IgD-negative memory B cell (primary cell): Measurements from ENCODE around the gene ZNF467. TPM values are rescaled to one million over a fixed set of nuclear protein-coding genes. Genes with fewer than 3 reads are reported as not detected.

Experiments
- H3K27ac Mint-ChIP-seq, 3 donors: one replicate each; pipeline ENCODE4 v1.8.0; 2020 to 2022; ENCODE audit warnings: mild to moderate bottlenecking in 3 of 3, mixed read lengths in 3 of 3, moderate library complexity in 1 of 3
- H3K27me3 Mint-ChIP-seq: one replicate; pipeline ENCODE4 v1.8.0; 2021; ENCODE audit warnings: mixed read lengths
- H3K36me3 Mint-ChIP-seq: one replicate; pipeline ENCODE4 v1.8.0; 2020; ENCODE audit warnings: mild to moderate bottlenecking, mixed read lengths
- H3K4me1 Mint-ChIP-seq, 3 donors: one replicate each; pipeline ENCODE4 v1.8.0; 2020 to 2022; ENCODE audit warnings: mixed read lengths in 3 of 3, mild to moderate bottlenecking in 1 of 3
- H3K4me3 Mint-ChIP-seq, 4 donors: one replicate each; pipeline ENCODE4 v1.8.0; 2020 to 2022; ENCODE audit warnings: mild to moderate bottlenecking in 4 of 4, mixed read lengths in 4 of 4, moderate library complexity in 3 of 4
- H3K9me3 Mint-ChIP-seq, 3 donors: one replicate each; pipeline ENCODE4 v1.8.0; 2020 to 2021; ENCODE audit warnings: mixed read lengths in 3 of 3, mild to moderate bottlenecking in 1 of 3
- polyA plus RNA-seq: library from polyadenylated mRNA; unstranded; fragments of 300-500 nt; fragmentation: Illumina TruSeq; gene quantifications from one replicate; pipeline ENCODE4 v1.2.3, GENCODE V29; 2021

Gene ZNF467
- polyA plus RNA-seq, 1 donor from 2014 or later: not detected

DNA sequence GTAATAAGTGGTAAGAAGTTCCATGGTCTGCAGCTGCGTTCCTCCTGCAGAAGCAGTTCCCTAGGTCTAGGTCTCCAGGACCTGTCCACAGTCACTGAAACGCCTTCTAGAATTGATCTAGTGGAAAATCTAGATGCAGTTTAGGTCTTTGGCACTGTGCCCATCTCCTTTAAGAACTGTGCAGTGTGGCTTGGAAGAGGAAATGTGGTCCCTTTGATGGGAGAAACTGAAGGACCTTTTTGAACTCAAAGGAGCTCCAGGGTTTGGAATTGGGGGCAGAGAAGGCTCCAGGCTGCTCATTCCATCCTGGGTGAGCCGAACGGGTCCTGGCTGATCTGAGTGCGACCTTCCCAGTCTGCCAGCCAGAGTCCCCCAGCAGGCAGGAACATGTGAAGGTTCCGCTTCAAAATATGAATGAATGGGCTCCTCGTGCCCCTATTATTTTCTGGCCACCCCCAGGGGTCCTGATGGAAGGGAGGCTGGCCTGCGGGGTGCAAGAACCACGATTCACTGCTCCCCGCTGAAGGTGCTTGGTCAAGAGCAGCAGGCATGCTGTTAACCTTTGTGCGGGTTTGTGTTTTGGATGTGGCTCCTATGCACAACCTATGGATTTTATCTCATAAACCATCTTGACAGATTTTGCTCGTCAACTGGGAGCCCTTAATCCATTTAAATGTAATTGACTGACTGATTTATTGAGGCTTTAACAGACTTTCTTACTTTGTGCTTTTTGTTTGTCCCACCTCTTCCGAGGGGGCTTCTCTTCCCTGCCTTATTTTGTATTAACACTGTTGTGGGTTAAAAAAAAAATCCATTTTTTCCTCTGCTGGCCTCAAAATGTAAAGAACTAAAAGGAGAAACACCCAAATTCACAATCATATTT is 36.7 kb downstream of the ZNF467 start:
- peak overlapping the region in 1 of 3 donors; percentile 50 for H3K27ac Mint-ChIP-seq
- H3K27me3 Mint-ChIP-seq: peaks cover 10% of the 10 kb centered on the region
- H3K36me3 Mint-ChIP-seq: no peaks in the 10 kb centered on the region
- H3K4me1 Mint-ChIP-seq: peaks cover 8 to 9% (median 8%) of the 10 kb centered on the region in 3 donors
- no peaks in the 10 kb centered on the region for H3K9me3 Mint-ChIP-seq
- H3K4me3 Mint-ChIP-seq: no peak overlapping the region

DNA sequence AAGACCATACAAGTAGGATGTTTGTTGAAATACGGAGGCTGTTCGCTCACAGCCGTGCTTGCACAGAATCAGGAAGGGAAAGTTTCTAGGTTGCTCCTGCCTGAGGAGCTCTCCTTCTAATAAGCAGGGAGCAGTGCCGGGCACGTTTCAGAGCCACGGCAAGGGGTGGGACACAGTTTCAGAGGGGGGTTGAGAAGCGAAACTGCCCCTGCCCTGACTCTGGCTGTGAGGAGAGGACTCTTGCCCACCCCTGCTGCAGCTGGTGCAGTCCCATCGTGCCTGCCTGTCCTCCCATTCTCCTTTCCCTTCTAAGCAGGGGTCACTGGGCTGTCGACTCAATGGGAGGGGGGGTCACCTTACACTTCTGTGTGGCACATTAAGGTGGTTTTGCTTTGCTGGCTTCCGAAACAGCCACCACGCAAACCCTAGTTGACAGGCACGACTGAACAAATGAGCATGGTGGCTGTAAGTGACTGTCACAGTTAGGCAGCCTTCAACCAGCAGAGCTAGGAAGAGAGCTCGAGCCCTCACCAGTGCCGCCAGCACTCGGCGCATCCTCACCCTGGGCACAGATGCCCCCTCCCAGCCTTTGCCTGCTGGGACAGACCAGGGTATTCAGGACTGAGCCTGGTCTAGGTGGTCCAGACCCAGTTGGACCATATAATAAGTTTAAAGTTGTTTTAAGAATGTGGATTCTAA is 37.5 kb downstream of the ZNF467 start:
- H3K4me3 Mint-ChIP-seq: no peak overlapping the region
- peaks cover 8% of the 10 kb centered on the region in 3 donors for H3K4me1 Mint-ChIP-seq
- H3K36me3 Mint-ChIP-seq: peaks cover under 1% of the 10 kb centered on the region
- H3K27me3 Mint-ChIP-seq: peaks cover 6% of the 10 kb centered on the region
- peak overlapping the region in 1 of 3 donors; percentile 50 for H3K27ac Mint-ChIP-seq
- H3K9me3 Mint-ChIP-seq: no peaks in the 10 kb centered on the region

DNA sequence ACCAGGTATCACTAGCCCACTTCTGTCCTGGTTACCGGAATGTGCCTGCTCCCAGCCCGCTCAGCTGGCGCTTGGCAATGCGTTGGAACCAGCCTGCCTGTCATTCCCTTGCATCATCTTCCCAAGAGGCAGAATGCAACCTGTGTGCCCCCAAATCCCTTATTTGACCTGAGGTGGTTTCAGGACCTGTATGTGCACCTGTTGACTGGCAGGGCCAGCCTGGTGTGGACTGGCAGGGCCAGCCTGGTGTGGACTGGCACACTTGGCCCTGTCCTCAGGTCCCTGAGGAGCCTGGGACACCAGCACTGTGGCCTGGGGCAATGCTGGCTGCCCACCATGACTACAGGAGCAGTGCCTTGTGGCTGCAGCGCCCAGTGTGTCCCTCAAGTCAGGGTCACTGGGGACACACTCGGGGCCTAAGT is 38.2 kb downstream of the ZNF467 start:
- H3K27ac Mint-ChIP-seq: peak overlapping the region in 1 of 3 donors; percentile 31
- H3K36me3 Mint-ChIP-seq: peaks cover 2% of the 10 kb centered on the region
- H3K27me3 Mint-ChIP-seq: peaks cover 4% of the 10 kb centered on the region
- no peaks in the 10 kb centered on the region for H3K9me3 Mint-ChIP-seq
- H3K4me3 Mint-ChIP-seq: no peak overlapping the region
- peaks cover 8% of the 10 kb centered on the region in 3 donors for H3K4me1 Mint-ChIP-seq

DNA sequence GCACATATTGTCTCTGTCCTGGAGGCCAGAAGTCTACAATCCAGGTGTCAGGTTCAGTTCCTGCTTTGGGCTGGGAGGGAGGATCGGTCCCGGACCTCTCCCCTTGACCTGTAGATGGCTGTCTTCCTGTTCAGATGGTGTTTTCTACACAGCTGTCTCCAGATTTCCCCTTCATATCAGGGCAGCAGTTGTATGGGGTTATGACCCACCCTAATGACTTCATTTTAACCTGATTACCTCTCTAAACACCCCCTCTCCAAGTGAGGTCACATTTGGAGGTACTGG is 38.7 kb downstream of the ZNF467 start:
- Mint-ChIP-seq H3K27me3 (peaks cover 2% of the 10 kb centered on the region), H3K4me3 (no peak overlapping the region), H3K9me3 (no peaks in the 10 kb centered on the region), H3K27ac (peak overlapping the region in 2 of 3 donors; percentile 31), H3K36me3 (peaks cover 2% of the 10 kb centered on the region), H3K4me1 (peaks cover 8% of the 10 kb centered on the region in 3 donors)

DNA sequence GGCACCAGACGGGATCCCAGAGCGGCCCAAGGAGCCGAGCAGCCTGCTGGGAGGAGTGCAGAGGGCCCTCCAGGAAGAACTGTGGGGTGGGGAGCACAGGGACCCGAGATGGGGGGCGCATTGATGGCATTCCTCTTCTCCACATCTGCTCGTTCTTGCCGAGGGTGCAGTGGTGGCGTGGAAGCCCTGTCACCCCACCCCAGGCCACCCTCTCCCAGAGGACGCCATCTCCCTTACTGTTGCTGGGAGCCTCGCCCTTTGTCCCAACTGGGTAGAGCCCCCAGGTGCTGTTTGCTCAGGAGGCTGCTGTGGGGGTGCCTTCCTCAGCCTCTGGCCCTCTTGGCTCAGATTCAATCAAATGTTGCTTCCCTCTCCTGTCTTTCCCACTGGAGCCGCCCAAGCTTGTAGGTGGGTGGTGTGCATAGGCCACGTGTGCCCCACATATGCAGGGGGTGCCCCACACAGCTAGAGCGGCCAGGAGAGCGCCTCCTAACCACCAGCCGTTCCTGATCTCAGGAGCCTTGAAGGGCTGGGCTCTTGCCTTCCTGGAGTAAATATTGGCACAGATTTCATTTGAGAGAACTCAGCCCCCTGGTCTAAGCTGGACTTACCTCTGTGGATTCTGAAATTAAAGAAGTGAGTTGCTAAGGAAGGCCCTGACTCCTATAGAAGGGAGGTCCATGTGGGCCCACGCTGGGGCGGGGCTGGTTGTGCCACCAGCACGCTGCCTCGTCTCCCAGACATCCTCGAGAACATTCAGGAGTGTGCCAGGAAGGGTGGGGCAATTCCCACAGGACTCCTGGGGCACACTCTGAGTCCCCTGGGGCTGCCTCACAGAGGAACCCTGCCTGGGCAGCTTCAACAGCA is 39.2 kb downstream of the ZNF467 start:
- peak overlapping the region in 1 of 4 donors; percentile 72 for H3K4me3 Mint-ChIP-seq
- H3K27ac Mint-ChIP-seq: no peak overlapping the region
- no peaks in the 10 kb centered on the region for H3K27me3 Mint-ChIP-seq
- H3K9me3 Mint-ChIP-seq: no peaks in the 10 kb centered on the region
- peaks cover 2% of the 10 kb centered on the region for H3K36me3 Mint-ChIP-seq
- peaks cover 8% of the 10 kb centered on the region in 3 donors for H3K4me1 Mint-ChIP-seq

DNA sequence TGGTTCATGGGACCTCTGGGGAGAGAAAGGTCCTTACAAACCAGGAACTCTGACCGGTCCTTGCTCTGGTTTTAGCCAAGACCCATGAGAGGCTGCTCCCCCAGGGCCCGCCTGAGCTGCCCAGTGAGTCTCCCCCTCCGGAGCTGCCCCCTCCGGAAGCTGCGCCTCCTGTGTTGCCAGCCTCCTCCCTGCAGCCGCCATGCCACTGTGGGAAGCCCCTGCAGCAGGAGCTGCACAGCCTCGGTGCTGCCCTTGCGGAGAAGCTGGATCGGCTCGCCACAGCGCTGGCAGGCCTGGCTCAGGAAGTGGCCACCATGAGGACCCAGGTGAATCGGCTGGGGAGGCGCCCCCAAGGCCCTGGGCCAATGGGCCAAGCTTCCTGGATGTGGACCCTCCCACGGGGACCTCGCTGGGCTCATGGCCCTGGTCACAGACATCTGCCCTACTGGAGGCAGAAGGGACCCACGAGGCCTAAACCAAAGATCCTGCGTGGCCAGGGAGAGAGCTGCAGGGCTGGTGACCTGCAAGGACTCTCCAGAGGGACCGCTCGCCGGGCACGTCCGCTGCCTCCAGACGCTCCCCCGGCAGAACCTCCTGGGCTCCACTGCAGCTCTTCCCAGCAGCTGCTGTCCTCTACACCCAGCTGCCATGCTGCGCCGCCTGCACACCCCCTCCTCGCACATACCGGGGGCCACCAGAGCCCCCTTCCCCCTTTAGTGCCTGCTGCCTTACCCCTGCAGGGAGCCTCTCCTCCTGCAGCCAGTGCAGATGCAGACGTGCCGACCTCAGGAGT is 40.1 kb downstream of the ZNF467 start:
- peaks cover 8% of the 10 kb centered on the region in 3 donors for H3K4me1 Mint-ChIP-seq
- no peaks in the 10 kb centered on the region for H3K27me3 Mint-ChIP-seq
- no peaks in the 10 kb centered on the region for H3K9me3 Mint-ChIP-seq
- H3K27ac Mint-ChIP-seq: no peak overlapping the region
- no peak overlapping the region for H3K4me3 Mint-ChIP-seq
- peaks cover 2% of the 10 kb centered on the region for H3K36me3 Mint-ChIP-seq

DNA sequence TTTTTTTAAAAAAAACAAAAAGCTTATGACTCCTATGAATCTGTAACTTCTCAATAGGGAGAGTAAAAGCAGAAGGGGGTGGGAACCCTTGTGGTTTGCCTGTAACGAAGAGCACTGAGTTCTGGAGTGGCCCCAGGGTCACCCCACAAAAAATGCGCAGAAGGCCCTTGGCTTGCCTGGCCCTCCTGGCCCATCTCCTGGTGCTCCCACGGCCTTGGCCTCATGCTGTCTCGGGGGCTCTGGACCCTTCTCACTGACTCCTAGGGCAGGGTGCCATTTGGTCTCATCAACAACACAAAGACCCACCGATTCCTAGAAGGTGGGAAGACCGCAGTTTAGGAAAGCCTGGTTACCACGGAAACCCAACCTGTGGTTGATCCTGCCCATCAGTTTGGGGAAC is 40.8 kb downstream of the ZNF467 start:
- H3K4me1 Mint-ChIP-seq: peaks cover 8% of the 10 kb centered on the region in 3 donors
- H3K27ac Mint-ChIP-seq: no peak overlapping the region
- H3K27me3 Mint-ChIP-seq: no peaks in the 10 kb centered on the region
- H3K9me3 Mint-ChIP-seq: no peaks in the 10 kb centered on the region
- peaks cover 2% of the 10 kb centered on the region for H3K36me3 Mint-ChIP-seq
- H3K4me3 Mint-ChIP-seq: no peak overlapping the region

DNA sequence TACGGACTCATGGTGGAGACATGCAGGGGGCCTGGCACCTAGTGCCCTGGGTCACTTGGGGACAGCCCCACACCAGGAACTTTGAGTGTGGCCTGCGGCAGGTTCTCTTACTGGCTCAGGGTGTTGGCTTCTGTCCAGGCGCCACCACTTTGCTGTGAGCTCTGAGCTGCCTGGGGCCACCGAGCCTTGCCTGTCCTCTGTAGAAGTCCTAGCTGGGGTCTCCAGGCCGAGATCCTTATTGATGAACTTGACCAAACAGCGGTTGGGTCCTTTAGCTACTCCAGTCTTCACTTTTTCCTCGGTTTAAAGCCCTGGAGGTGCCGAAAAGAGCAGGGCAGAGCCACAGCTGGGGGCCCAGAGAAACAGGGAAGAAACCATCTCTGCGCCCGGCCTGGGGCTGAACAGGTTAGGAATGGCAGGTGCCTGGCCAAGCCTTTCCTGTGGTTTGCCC is 41.3 kb downstream of the ZNF467 start:
- H3K9me3 Mint-ChIP-seq: no peaks in the 10 kb centered on the region
- peak overlapping the region in 1 of 3 donors; percentile 46 for H3K27ac Mint-ChIP-seq
- H3K36me3 Mint-ChIP-seq: peaks cover 2% of the 10 kb centered on the region
- H3K4me3 Mint-ChIP-seq: no peak overlapping the region
- peaks cover 8% of the 10 kb centered on the region in 3 donors for H3K4me1 Mint-ChIP-seq
- no peaks in the 10 kb centered on the region for H3K27me3 Mint-ChIP-seq

DNA sequence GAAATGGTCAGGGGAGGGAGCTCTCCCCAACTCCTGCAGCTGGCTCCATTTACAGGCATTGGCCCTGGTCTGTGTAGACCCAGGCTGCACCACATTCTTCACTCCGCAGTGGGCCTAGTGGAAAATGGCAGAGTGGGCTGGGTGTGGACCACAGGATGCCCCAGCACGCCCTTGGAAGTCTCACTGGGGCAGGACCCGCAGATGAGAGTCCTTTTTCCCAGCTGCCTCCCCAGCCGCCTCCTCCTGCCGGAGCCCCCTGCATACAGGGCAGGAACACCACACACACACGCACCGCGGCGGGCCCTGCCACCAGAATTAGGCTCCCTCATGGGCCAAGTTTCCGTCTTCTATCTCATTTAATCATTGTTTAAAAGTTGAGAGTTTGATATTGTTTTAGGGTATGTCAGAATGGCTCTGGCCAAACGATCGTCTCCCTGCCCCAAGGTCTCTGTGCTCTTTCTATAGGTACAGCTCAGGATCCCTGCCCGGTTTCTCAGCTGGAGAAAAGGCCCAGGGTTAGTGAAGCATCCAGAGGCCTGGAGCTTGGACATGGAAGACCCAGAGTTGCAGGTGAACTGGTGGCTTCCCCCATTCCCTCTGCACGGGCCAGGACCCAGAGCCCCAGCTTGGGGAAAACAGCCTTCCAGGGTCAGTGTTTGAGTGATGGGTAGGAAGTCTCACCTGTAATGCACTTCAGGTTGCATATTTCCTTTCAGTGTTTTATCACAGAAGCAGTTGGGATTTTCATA is 42.0 kb downstream of the ZNF467 start:
- Mint-ChIP-seq H3K27me3 (no peaks in the 10 kb centered on the region), H3K9me3 (no peaks in the 10 kb centered on the region), H3K4me1 (peaks cover 8% of the 10 kb centered on the region in 3 donors), H3K27ac (no peak overlapping the region), H3K4me3 (no peak overlapping the region), H3K36me3 (peaks cover 2% of the 10 kb centered on the region)

DNA sequence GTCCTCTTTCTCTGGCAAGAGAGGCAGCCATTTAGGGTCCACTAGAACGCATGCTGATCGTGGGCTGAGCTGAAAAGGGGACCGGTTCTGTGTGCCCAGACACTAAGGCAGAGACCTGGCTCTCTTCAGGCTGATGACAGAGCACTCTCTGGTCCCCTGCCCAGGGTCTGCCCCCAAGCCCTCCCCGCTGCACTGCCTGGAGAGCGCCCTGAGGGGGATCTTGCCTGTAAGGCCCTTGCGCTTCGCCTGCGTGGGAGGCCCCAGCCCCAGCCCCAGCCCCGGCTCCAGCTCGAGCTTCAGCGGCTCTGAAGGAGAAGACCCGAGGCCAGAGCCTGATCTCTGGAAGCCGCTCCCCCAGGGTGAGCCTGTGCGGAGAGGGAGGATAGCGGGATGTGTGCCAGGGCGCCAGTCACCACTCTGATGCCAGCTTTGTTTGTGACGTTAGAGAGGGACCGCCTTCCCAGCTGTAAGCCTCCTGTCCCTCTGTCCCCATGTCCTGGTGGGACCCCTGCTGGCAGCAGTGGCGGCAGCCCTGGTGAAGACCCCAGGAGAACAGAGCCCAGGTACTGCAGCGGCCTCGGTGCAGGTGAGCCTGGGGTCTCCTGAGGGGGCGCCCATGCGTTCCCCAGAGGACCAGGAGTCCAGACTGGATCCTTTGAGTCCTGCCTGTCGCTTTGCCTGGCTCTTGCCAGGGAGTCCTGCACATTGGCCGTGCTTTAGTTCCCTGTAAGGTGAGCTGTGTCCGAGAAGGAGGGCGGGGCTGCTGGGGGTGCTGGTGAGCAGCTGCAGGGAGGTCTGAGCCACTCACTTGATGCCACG is 43.2 kb downstream of the ZNF467 start:
- Mint-ChIP-seq H3K9me3 (no peaks in the 10 kb centered on the region), H3K36me3 (peaks cover 2% of the 10 kb centered on the region), H3K4me1 (peaks cover 8 to 10% (median 8%) of the 10 kb centered on the region in 3 donors), H3K27me3 (no peaks in the 10 kb centered on the region), H3K27ac (no peak overlapping the region), H3K4me3 (no peak overlapping the region)

DNA sequence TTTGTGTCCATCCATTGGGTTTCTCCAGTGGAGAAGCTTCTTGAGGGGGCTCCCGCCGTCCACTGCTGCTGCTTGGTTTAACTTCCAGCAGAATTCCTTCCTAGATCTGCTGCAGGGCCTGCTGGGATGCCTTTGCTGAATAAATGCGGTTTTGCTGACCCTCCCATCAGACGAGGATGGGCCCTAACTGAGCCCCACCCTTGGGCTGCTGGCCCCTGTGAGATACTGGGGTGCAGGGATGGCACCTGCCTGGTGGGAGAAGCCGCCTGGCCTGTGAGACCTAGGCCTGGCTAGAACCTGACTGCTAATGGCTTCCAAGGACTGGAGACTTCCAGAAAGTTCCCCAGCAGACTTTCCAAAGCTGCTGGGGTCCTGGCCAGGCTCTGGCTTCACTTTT is 43.8 kb downstream of the ZNF467 start:
- Mint-ChIP-seq H3K27me3 (no peaks in the 10 kb centered on the region), H3K27ac (no peak overlapping the region), H3K36me3 (peaks cover 2% of the 10 kb centered on the region)

DNA sequence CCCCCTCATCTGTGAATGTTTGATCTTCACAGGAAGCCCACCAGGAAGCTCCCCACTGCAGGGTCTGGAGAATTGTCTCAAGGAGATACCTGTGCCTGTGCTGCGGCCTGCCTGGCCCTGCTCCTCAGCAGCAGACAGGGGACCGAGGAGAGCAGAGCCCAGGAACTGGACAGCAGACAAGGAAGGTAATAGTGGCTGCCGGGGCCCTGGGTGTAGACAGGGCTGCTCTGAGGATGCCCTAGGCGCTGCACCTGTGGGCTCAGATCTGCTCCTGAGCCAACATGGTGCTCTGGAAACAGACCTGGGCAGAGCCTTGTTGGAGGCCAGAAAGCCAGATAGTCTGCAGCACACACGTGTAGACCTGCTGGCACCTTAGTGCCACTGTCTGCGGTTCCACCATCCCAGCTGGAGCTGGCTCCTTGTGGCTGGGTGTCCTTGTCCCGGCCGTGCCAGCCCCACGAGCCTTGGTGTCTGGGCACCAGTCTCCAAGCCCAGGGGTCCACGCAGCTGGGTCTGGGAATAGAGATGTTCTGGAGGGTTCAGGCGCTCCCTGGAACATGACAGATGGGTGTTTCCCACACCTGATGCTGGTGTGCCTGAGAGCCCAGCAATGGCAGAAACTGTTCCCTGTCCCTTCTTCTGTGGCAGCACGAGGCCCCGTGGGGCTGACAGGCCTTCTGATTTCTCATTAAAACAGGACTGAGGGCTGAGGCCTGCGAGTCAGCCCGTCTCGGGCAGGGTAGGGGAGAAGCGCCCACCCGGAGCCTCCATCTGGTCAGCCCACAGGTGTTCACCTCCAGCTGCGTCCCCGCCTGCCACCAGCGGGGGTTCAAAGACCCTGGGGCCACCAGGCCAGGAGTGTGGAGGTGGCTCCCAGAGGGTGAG is 44.7 kb downstream of the ZNF467 start:
- Mint-ChIP-seq H3K9me3 (no peaks in the 10 kb centered on the region), H3K4me1 (peaks cover 0 to 1% (median 0%) of the 10 kb centered on the region in 3 donors), H3K27me3 (no peaks in the 10 kb centered on the region), H3K36me3 (peaks cover 2% of the 10 kb centered on the region), H3K27ac (no peak overlapping the region), H3K4me3 (no peak overlapping the region)

More for the DNA sequence above, 43.8 kb downstream of the ZNF467 start:
- H3K4me3 Mint-ChIP-seq: no peak overlapping the region
- H3K4me1 Mint-ChIP-seq: peaks cover 5 to 6% (median 5%) of the 10 kb centered on the region in 3 donors
- no peaks in the 10 kb centered on the region for H3K9me3 Mint-ChIP-seq
